ENCODE results near the gene PCSK9.

DNA sequence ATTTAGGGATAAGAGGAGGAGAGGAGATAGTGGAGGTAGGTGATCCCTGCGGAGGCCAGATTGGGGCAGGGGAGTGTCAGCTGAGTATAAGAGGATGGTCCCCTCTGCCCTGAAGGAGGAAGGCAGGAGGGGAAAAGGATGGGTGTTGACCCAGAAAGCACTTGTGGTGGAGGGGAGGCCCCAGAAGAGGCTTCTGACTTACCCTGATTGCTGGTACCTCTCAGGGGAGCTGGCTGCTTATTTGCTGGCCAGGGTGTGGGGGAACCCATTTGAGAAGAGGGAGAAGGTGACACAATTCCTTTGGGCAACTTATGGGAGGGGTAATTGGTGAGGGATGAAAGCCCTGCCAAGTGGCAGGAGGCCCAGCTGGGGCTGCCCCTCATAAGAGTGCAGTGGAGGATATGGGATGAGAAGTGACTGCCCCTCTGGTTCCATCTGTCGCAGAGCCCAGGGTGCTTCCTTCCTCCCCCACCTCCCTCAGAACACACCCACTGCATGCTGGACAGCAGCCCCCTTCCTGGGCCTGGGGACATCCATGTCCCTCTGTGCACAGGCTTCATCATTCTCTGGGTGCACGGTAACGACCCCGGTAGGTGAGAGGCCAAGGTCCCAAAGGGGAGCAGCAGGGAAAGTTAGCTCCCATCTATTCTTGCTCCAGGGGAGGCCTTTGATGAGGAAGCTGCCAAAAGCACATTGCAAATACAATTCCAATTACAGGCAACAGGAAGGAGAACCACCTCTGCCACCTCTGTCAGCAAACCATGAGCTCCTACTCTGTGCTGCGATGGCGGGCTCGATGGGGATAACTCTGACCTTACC, 1.4 kb upstream of the PCSK9 start:
- TF ChIP-seq, protein P1, sequence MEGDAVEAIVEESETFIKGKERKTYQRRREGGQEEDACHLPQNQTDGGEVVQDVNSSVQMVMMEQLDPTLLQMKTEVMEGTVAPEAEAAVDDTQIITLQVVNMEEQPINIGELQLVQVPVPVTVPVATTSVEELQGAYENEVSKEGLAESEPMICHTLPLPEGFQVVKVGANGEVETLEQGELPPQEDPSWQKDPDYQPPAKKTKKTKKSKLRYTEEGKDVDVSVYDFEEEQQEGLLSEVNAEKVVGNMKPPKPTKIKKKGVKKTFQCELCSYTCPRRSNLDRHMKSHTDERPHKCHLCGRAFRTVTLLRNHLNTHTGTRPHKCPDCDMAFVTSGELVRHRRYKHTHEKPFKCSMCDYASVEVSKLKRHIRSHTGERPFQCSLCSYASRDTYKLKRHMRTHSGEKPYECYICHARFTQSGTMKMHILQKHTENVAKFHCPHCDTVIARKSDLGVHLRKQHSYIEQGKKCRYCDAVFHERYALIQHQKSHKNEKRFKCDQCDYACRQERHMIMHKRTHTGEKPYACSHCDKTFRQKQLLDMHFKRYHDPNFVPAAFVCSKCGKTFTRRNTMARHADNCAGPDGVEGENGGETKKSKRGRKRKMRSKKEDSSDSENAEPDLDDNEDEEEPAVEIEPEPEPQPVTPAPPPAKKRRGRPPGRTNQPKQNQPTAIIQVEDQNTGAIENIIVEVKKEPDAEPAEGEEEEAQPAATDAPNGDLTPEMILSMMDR (conservative IDR thresholded peaks at IDR 0.05 in 1 of 2, IDR thresholded peaks at IDR 0.05 in 1 of 2; ENCODE audit: extremely low read depth in 1 of 2, insufficient read depth in 1 of 2, low read depth in 1 of 2, low read length in 2 of 2): no peak
- TF ChIP-seq EZH2 (IDR thresholded peaks at IDR 0.05; ENCODE audit: borderline replicate concordance, low read length): no peak
